Ovary (tissue), 10 donors: ENCODE results near the gene MSH4. TPM values are rescaled to one million over a fixed set of nuclear protein-coding genes. Genes with fewer than 3 reads are reported as not detected.
"Not testable (repeated sequence)": the region's sequence is repeated elsewhere in the genome, so short reads cannot be mapped to it uniquely, and the experiment has no call there.

Experiments
- DNase-seq, 5 donors: peaks; one replicate each; pipeline ENCODE4 v3.0.0-alpha.2; 2019 to 2020
- H3K27ac ChIP-seq, 2 donors: fragments of 200-600 bp; one replicate each; pipeline versions ENCODE4 v1.5.1 to v1.8.0; 2019 to 2022
- H3K27me3 ChIP-seq: fragments of 200-600 bp; one replicate; pipeline ENCODE4 v1.8.0; 2022
- H3K36me3 ChIP-seq: fragments of 200-600 bp; sonication (generic); one replicate; pipeline ENCODE4 v1.5.1; 2019
- H3K4me1 ChIP-seq: one replicate; pipeline ENCODE4 v1.8.1; 2013; ENCODE audit warnings: mild to moderate bottlenecking, moderate library complexity; ENCODE audit not compliant: insufficient read depth
- H3K4me3 ChIP-seq: fragments of 200-600 bp; sonication (generic); one replicate; pipeline ENCODE4 v1.5.1; 2017
- H3K9me3 ChIP-seq, 2 donors: fragments of 200-600 bp in 1 of 2; sonication (generic) in 1 of 2; one replicate each; pipeline versions ENCODE4 v1.5.1 to v1.8.1; 2013 to 2019; ENCODE audit warnings: mild to moderate bottlenecking in 1 of 2, moderate library complexity in 1 of 2
- EP300 ChIP-seq: sonication (generic); formaldehyde crosslinking; IDR thresholded peaks from one replicate; pipeline ENCODE4 v1.6.1; 2017; ENCODE audit warnings: antibody characterized with exemption
- POLR2A ChIP-seq: fragments of 450-650 bp; IDR thresholded peaks from one replicate; pipeline ENCODE4 v1.6.1; 2017; ENCODE audit warnings: antibody characterized with exemption, mild to moderate bottlenecking, moderate library complexity
- WGBS, 3 donors: extraction: QIAGEN DNeasy Blood & Tissue Kit in 1 of 3; methylation state at CpG; one replicate each; pipeline versions ENCODE4 v1.1.5 to v1.1.7; 2013 to 2017; 5-methylcytosine and 5-hydroxymethylcytosine counted together
- intact Hi-C, 4 donors: fragments of 100-400 bp; cut with DNase I; formaldehyde crosslinking; loops; one replicate each; pipeline versions ENCODE4 v1.11.0 to v1.15.1; 2022 to 2023
- long read RNA-seq, 3 donors: library from polyadenylated mRNA in 2 of 3; unstranded in 2 of 3; transcript quantifications; one replicate each; pipeline ENCODE4 v2.0.0 and lab custom pipeline, GENCODE V29; 2021 to 2026
- polyA plus RNA-seq, 2 donors: library from polyadenylated mRNA; stranded (reverse); fragments of 200-250 nt in 1 of 2; fragments of 350-450 nt in 1 of 2; fragmentation: Illumina TruSeq in 1 of 2; extraction: RNeasy Lipid Tissue Mini Kit (QIAGEN cat#74804) in 1 of 2; gene quantifications; one replicate each; pipeline ENCODE4 v1.2.3, GENCODE V29; 2013 to 2014
- total RNA-seq, 7 donors: library from RNA; depleted of rRNA in 2 of 7; stranded (reverse); fragments of >200 nt in 2 of 7; fragmentation: NEBNext Ultra II Directional in 3 of 7; extraction: Animal tissue kit (Norgen Biotek cat#: 25700) in 3 of 7; gene quantifications; one replicate each; pipeline versions ENCODE4 v1.1.0 to v1.2.4, GENCODE V29; 2016 to 2023
- TF ChIP-seq, protein P1 (sequence below), 3 donors: fragments of 450-650 bp in 2 of 3; fragments of 200-600 bp in 1 of 3; IDR thresholded peaks; one replicate each; pipeline versions ENCODE4 v1.5.1 to v1.8.0; 2016 to 2022; ENCODE audit warnings: antibody characterized with exemption in 3 of 3, mild to moderate bottlenecking in 1 of 3
- donor health status: DM: no; HTN: no; CAD: no; lungs with moderate emphysema.
- donor health status: DM: no; HTN: no; CAD: no.
- donor health status: Bipolar disorder and iron deficiency.
- donor health status: DM: yes; HTN: yes; CAD: no.
- donor health status: DM: no; HTN: no; CAD: no.
- donor health status: DM: yes; HTN: yes; CAD: no.

The MSH4 gene
- total RNA-seq, result under 1 TPM; 0.36 to 0.88 (median 0.62) TPM
- under 1 TPM; 0.07 to 0.16 TPM for polyA plus RNA-seq
- long read RNA-seq, donor 1, result 0 reads
- long read RNA-seq, donor 2, result 0 reads
- long read RNA-seq, donor 3, result 0 reads

DNA sequence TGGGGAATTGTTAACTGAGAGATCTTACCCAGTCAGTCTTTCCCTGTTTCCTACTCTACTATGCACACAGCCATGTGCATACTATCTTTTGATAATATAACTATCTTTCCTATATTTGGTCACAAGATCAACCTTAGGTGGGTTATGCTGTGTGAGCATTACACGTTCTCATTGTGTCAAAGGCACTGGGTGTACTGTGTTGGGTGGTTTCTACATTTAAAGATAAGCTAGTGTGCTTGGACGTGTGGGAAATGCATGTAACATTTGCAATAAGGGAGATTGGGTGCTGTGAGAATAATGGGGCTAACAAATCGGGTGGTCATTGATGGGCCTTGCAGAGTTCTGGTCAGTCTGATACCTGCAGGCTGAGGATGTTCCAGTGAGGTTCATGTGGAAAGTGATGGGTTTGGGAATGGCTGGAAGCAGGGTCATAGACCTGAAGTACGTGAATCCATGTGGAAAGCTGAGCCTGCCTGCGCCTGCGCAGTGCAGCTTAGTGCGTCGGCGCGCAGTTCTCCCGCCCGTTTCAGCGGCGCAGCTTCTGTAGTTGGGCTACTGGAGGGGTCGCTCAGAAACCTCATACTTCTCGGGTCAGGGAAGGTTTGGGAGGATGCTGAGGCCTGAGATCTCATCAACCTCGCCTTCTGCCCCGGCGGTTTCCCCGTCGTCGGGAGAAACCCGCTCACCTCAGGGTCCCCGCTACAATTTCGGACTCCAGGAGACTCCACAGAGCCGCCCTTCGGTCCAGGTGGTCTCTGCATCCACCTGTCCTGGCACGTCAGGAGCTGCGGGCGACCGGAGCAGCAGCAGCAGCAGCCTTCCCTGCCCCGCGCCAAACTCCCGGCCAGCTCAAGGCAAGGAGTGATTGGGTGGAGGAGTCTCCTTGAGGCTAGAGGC, at the start of gene MSH4:
TSS of gene MSH4 (plus strand) at position 507 of the 897 bp plus-strand sequence. CDS start at position 611, 104 bp downstream.
- Histone ChIP-seq H3K36me3 (no peaks in the 10 kb centered on the region), H3K4me3 (no peak within 1 kb of the TSS), H3K9me3 (no peaks in the 10 kb centered on the region), H3K27me3 (no peaks in the 10 kb centered on the region), H3K27ac (no peak within 1 kb of the TSS), H3K4me1 (no peaks in the 10 kb centered on the region)
- DNase-seq, result peak in 3 of 5 donors; percentile 10 to 35 (median 26)
- intact Hi-C loops, result no loop called here
- 83 to 92% (median 83%) methylated on average over 26 to 34 of the region's 34 CpGs for WGBS, 3 donors
- TF ChIP-seq, protein P1, sequence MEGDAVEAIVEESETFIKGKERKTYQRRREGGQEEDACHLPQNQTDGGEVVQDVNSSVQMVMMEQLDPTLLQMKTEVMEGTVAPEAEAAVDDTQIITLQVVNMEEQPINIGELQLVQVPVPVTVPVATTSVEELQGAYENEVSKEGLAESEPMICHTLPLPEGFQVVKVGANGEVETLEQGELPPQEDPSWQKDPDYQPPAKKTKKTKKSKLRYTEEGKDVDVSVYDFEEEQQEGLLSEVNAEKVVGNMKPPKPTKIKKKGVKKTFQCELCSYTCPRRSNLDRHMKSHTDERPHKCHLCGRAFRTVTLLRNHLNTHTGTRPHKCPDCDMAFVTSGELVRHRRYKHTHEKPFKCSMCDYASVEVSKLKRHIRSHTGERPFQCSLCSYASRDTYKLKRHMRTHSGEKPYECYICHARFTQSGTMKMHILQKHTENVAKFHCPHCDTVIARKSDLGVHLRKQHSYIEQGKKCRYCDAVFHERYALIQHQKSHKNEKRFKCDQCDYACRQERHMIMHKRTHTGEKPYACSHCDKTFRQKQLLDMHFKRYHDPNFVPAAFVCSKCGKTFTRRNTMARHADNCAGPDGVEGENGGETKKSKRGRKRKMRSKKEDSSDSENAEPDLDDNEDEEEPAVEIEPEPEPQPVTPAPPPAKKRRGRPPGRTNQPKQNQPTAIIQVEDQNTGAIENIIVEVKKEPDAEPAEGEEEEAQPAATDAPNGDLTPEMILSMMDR (IDR thresholded peaks at IDR 0.05), result no peak
- no peak for TF ChIP-seq POLR2A
- TF ChIP-seq EP300, result no peak

DNA sequence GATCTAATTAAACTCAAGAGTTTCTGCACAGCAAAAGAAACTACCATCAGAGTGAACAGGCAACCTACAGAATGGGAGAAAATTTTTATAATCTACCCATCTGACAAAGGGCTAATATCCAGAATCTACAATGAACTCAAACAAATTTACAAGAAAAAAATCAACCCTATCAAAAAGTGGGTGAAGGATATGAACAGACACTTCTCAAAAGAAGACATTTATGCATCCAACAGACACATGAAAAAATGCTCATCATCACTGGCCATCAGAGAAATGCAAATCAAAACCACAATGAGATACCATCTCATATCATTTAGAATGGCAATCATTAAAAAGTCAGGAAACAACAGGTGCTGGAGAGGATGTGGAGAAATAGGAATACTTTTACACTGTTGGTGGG, 39.5 kb upstream of the MSH4 start:
- intact Hi-C loops, H3K36me3 ChIP-seq: not testable (repeated sequence)

DNA sequence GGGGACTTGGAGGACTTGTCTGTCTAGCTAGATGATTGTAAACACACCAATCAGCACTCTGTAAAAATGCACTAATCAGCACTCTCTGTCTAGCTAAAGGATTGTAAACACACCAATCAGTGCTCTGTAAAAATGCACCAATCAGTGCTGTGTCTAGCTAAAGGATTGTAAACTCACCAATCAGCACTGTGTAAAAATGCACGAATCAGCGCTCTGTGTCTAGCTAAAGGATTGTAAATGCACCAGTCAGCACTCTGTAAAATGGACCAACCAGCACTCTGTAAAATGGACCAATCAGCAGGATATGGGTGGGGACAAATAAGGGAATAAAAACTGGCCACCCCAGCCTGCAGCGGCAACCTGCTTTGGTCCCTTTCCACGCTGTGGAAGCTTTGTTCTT, 38.1 kb upstream of the MSH4 start:
- H3K27ac ChIP-seq, H3K27me3 ChIP-seq, DNase-seq, H3K4me3 ChIP-seq, intact Hi-C loops, H3K4me1 ChIP-seq, H3K9me3 ChIP-seq, H3K36me3 ChIP-seq: not testable (repeated sequence)
- WGBS, 3 donors, result 83 to 98% (median 87%) methylated on average over 4 of the region's 4 CpGs

More for the DNA sequence above, 39.5 kb upstream of the MSH4 start:
- not testable (repeated sequence) for H3K27me3 ChIP-seq, H3K9me3 ChIP-seq, H3K4me3 ChIP-seq, H3K4me1 ChIP-seq, DNase-seq, H3K27ac ChIP-seq

DNA sequence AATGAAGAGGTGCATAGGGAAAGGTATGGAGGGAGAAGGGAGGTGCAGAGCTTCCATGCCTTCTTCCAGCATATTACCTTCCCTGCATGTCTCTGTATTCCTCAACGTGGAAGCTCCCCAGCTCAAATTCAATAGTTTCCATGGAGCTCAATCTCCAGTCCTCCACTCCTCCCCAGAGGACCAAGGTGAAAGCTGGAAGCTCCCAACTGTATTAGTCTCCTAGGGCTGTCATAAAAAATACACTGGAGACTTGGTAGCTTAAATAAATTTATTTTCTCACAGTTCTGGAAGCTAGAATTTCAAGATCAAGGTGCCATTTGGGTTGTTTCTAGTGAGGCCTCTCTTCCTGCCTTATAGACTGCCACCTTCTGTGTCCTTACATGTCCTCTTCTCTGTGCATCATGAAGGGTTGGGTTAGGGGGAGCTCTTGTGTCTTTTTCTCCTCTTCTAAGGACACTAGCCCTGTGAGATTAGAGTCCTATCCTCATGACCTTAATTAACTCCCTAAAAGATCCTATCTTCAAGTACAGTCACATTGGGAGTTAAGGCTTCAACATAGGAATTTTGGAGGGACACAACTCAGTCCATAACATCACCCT, 32.5 kb upstream of the MSH4 start:
- no peaks in the 10 kb centered on the region for H3K27me3 ChIP-seq
- no peaks in the 10 kb centered on the region for H3K4me1 ChIP-seq
- DNase-seq, result no peak
- 60 to 80% (median 65%) methylated on average over 1 of the region's 1 CpG for WGBS, 3 donors
- no peaks in the 10 kb centered on the region for H3K36me3 ChIP-seq
- TF ChIP-seq EP300 (no peak), POLR2A (no peak)
- TF ChIP-seq, protein P1 (IDR thresholded peaks at IDR 0.05), result no peak
- intact Hi-C loops, result no loop called here
- H3K9me3 ChIP-seq, result no peaks in the 10 kb centered on the region
- no peak overlapping the region for H3K27ac ChIP-seq
- H3K4me3 ChIP-seq, result no peak overlapping the region

DNA sequence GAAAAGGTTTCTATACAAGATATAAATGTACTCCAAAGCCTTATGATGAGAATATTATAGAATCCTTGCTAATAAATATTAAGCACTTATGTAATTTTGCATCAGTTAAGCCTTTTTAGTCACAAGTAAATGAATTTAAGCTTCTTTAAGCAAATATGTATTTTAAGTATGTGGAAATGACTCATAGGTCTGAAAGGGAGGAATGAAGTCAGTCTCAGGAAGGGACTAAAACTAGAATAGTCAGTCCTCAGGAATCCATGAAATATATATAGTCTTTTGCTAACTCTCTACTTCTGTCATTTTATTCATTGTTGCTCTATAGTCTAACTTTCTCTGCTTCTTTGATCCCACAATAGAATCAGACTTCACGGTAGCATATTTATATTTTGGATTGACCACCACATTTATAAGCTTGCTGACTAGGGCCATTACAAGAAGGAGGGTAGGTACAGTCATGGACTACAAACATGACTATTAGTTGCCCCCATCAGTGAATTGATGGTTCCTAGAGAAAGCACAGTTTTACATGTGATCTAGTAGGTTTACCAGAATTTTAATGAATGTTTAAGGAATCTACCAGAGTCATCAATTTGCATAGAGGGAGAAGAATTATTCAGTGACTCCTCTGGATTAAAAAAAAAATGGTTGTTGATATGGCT, 30.9 kb upstream of the MSH4 start:
- intact Hi-C loops, result no loop called here
- H3K27ac ChIP-seq, result no peak overlapping the region
- no peaks in the 10 kb centered on the region for H3K36me3 ChIP-seq
- no peak overlapping the region for H3K4me3 ChIP-seq
- WGBS, 3 donors, result 75 to 93% (median 79%) methylated on average over 1 of the region's 1 CpG
- no peak for TF ChIP-seq EP300
- TF ChIP-seq, protein P1 (IDR thresholded peaks at IDR 0.05), result no peak
- no peak for TF ChIP-seq POLR2A
- H3K27me3 ChIP-seq, result no peaks in the 10 kb centered on the region
- no peaks in the 10 kb centered on the region for H3K4me1 ChIP-seq
- H3K9me3 ChIP-seq, result no peaks in the 10 kb centered on the region
- no peak for DNase-seq
